ENCODE results near the gene SLC12A9.

DNA sequence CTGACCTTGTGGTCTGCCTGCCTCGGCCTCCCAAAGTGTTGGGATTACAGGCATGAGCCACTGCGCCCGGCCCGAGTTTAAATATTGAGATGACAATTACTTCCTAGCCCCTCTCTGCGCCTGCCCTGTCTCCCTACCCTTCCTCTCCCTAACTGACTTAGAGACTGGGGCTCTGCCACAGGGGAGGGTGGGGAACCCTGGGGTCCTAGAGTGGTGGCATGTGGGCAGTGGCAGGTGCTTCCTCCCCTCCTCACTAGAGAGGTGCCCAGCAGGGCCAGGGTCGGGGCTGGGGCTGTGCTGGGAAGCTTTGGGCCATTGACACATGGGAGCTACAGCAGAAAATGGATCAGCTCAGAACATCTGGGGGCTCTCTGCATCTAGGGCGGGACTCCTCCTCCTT, 50.1 kb downstream of the SLC12A9 start:
- TF ChIP-seq CTCF (IDR thresholded peaks at IDR 0.05) (no peak), POLR2A (IDR thresholded peaks at IDR 0.05) (no peak)
